Cardiac muscle cell (in vitro differentiated cells and primary cell): ENCODE measurements around the gene CRYBB1. TPM values are rescaled to one million over a fixed set of nuclear protein-coding genes. Genes with fewer than 3 reads are reported as not detected.

Experiments used
- DNase-seq, 2 donors: peaks; one replicate each; pipeline versions ENCODE4 v3.0.0 to v3.0.0-alpha.2; 2010 to 2017; ENCODE audit warnings: low read depth in 1 of 2, low spot score in 1 of 2
- H3K27ac ChIP-seq: fragments of 200-600 bp; sonication (generic); 2 replicates; pipeline ENCODE4 v1.5.1; 2016
- H3K27me3 ChIP-seq: fragments of 200-600 bp; sonication (generic); 2 replicates; pipeline ENCODE4 v1.6.0; 2016; ENCODE audit warnings: control low read depth
- H3K36me3 ChIP-seq: fragments of 200-600 bp; sonication (generic); 2 replicates; pipeline ENCODE4 v1.5.1; 2016; ENCODE audit warnings: control low read depth
- H3K4me1 ChIP-seq: fragments of 200-600 bp; sonication (generic); 2 replicates; pipeline ENCODE4 v1.8.1; 2017; ENCODE audit warnings: low read depth, mild to moderate bottlenecking, mixed run types
- H3K4me3 ChIP-seq: fragments of 200-600 bp; sonication (generic); 2 replicates; pipeline ENCODE4 v1.5.1; 2016; ENCODE audit warnings: mild to moderate bottlenecking
- H3K9me3 ChIP-seq: fragments of 200-600 bp; sonication (generic); 2 replicates; pipeline ENCODE4 v1.5.1; 2017; ENCODE audit warnings: low read depth, mild to moderate bottlenecking, control low read depth
- CTCF ChIP-seq: IDR thresholded peaks from 2 replicates; pipeline ENCODE4 v1.5.1; 2012; ENCODE audit warnings: low read depth, mild to moderate bottlenecking, low read length
- polyA plus RNA-seq: library from polyadenylated mRNA; unstranded; fragments of >200 nt; fragmentation: Nextera tagmentation; extraction: Ambion mirVana; gene quantifications from 2 replicates; pipeline ENCODE4 v1.2.1, GENCODE V29; 2016
- total RNA-seq: library from RNA; depleted of rRNA; stranded (reverse); fragments of >200 nt; gene quantifications from 2 replicates; pipeline ENCODE4 v1.2.3, GENCODE V29; 2016

Gene CRYBB1
- total and polyA plus RNA-seq, 2 experiments from 2014 or later = not detected

- no peak overlapping the region for H3K4me3 ChIP-seq
- H3K27me3 ChIP-seq = peaks cover 75% of the 10 kb centered on the region
- H3K36me3 ChIP-seq = no peaks in the 10 kb centered on the region
- DNase-seq = no peak
- H3K27ac ChIP-seq = no peak overlapping the region
- no peaks in the 10 kb centered on the region for H3K4me1 ChIP-seq
- H3K9me3 ChIP-seq = no peaks in the 10 kb centered on the region
- TF ChIP-seq CTCF = no peak
Observed at GRCh38 chr22:26651815-26652214, 34.0 kb upstream of the CRYBB1 start.

DNA sequence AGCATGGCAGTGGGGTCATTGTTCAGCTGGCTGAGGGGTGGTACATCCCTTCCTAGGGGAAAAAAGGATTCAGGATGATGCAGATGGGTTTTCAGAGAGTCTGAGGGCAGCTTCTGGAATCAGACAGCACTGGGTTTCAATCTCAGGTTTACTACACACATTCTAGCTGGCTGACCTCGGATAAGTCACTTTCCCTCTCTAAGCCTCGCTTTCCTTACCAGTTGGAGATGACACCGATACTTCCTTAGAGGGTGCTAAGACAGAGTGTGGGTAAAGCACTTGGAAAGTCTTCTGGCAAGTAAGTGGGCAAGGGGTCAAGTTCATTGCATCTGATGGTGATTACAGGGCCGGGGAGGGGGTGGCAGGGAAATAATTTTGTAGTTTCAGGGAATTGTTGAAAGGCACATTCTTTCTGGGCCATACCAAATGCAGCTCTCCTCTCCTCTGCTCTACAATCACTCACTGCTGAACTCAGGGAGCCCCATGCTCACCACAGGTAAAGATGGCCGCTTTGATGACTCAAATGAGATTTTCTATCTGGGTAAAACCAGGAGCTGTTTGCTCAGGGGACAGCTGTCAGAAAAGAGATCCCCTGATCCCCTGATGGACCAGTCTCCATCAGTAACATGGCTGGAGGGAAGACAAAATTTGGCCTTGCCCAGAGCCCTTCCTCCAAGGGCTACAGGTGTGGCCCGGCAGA, 33.0 kb upstream of the CRYBB1 start:
- Histone ChIP-seq H3K27me3 (peaks cover 66% of the 10 kb centered on the region), H3K4me3 (no peak overlapping the region), H3K27ac (no peak overlapping the region), H3K36me3 (no peaks in the 10 kb centered on the region), H3K9me3 (no peaks in the 10 kb centered on the region), H3K4me1 (no peaks in the 10 kb centered on the region)
- TF ChIP-seq CTCF = no peak
- DNase-seq = no peak

DNA sequence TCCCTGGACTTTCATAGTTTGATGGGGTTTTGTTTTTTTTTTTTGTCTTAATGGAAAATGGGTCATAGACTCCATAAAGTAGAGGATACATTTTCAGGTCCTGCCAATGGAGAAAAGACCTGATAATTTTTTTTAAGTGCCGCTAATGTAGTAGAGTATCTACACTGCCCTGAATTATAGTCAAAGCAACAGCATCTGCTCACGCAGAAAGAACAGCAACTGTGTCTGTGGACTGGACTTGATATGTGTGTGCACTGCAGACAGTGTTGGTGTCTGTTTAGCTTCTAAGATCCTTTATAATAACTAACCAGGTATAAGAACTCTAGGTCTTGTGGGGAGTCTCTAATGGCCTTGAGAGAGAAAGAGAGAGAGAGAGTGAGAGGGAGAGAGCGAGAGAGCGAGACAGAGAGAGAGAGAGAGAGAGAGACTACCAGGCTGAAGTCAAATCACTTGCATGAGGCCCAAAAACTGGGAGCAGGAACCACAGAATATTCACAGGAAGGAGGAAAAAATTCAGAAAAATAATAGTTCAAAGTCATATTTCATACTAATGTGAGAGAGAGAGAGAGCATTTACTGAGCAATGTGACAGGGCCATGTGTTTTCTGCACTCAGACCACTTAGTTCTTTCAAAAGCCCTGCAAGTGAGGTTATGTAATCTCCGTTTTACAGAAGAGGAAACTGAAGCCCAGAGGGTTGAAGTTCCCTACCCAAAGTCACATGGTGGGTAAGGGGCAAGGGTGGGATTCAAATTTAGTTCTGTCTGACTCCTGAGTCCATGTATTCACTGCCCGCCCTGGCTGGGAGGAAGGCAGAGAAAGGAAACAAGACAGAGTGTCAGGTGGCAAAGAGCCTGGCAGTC, 30.9 kb upstream of the CRYBB1 start:
- H3K27ac ChIP-seq = no peak overlapping the region
- H3K27me3 ChIP-seq = peaks cover 50% of the 10 kb centered on the region
- DNase-seq = peak in 1 of 2 donors; percentile 15
- no peak overlapping the region for H3K4me3 ChIP-seq
- H3K36me3 ChIP-seq = no peaks in the 10 kb centered on the region
- no peak for TF ChIP-seq CTCF
- H3K9me3 ChIP-seq = no peaks in the 10 kb centered on the region
- peaks cover 6% of the 10 kb centered on the region for H3K4me1 ChIP-seq

GRCh38 chr22:26648011-26648497, 30.2 kb upstream of the CRYBB1 start:
- Histone ChIP-seq H3K27ac (no peak overlapping the region), H3K27me3 (peaks cover 42% of the 10 kb centered on the region), H3K4me1 (peaks cover 6% of the 10 kb centered on the region), H3K4me3 (no peak overlapping the region), H3K9me3 (no peaks in the 10 kb centered on the region), H3K36me3 (no peaks in the 10 kb centered on the region)
- DNase-seq = no peak
- no peak for TF ChIP-seq CTCF

- Histone ChIP-seq H3K4me3 (no peak overlapping the region), H3K36me3 (no peaks in the 10 kb centered on the region)
Observed at GRCh38 chr22:26646158-26646557, 28.3 kb upstream of the CRYBB1 start.

More at GRCh38 chr22:26646158-26646557, 28.3 kb upstream of the CRYBB1 start:
- Histone ChIP-seq H3K4me1 (peaks cover 6% of the 10 kb centered on the region), H3K9me3 (no peaks in the 10 kb centered on the region), H3K27ac (no peak overlapping the region), H3K27me3 (peaks cover 31% of the 10 kb centered on the region)
- DNase-seq = peak in 1 of 2 donors; percentile 12
- TF ChIP-seq CTCF = no peak
